ENCODE results near the gene TMPRSS11E.
"Not testable (repeated sequence)": the region's sequence is repeated elsewhere in the genome, so short reads cannot be mapped to it uniquely, and the experiment has no call there.

Gene TMPRSS11E

DNA sequence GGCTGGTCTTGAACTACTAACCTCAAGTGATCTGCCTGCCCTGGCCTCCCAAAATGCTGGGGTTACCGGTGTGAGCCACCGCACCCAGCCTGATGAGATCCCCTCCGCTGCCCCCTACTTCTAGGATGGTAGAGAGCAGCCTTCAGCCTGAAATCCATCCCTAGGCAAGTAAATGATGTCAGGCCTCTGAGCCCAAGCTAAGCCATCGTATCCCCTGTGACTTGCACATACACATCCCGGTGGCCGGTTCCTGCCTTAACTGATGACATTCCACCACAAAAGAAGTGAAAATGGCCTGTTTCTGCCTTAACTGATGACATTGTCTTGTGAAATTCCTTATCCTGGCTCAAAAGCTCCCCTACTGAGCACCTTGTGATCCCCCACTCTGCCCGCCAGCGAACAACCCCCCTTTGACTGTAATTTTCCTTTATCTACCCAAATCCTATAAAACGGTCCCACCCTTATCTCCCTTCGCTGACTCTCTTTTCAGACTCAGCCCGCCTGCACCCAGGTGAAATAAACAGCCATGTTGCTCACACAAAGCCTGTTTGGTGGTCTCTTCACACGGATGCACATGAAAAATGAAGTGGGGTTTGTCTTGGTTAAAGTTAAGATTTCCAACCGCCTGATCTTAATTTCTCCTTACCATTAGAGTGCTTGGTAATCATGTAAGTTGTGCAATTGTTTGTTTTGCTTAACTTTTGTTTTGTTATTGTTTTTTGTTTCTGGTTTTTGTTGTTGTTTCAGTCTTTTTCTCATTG is 41.4 kb upstream of the TMPRSS11E start:
- 68% methylated on average over 11 of the region's 13 CpGs for WGBS

DNA sequence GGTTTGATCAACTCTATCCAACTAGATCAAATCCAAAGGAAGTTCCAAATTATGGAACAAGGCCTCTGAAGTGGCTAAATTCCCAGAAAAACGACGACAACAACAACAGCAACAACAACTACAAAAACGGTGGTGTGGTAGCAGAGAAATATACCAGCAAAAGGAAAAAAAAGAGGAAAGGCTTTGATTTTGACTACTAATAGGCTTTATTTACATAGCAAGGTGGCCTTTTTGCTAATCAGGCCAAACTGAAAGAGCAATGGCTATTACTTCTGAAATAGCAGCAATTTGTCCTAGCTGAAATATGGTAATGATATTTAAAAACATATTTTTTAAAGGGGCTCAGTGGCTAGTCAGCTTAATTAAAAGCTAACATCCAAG is 40.8 kb upstream of the TMPRSS11E start:
- Histone ChIP-seq H3K36me3 (ENCODE audit: control insufficient read depth in 1 of 2, insufficient read depth in 2 of 2, low read depth in 1 of 2, low read length in 2 of 2) (no peaks in the 10 kb centered on the region), H3K23ac (ENCODE audit: low read length in 2 of 2) (no peak overlapping the region), H3K9me3 (ENCODE audit: control insufficient read depth, low read length) (no peaks in the 10 kb centered on the region), H4K8ac (ENCODE audit: low read length) (no peak overlapping the region), H3K79me1 (replicated peaks; ENCODE audit: low read length, poor library complexity, severe bottlenecking) (no peaks in the 10 kb centered on the region), H3K4me1 (ENCODE audit: control insufficient read depth, insufficient read depth, low read depth, low read length) (peaks cover 2% of the 10 kb centered on the region), H2AK5ac (ENCODE audit: low read length, severe bottlenecking) (no peak overlapping the region), H3K4me2 (ENCODE audit: low read length, poor library complexity, severe bottlenecking) (peak overlapping the region; percentile 16), H3K4ac (ENCODE audit: low read depth in 1 of 2, low read length in 2 of 2) (no peak overlapping the region), H2BK120ac (ENCODE audit: low read depth, low read length) (no peak overlapping the region), H2BK5ac (ENCODE audit: low read depth, low read length, poor library complexity, severe bottlenecking) (no peak overlapping the region), H3K4me3 (ENCODE audit: insufficient read depth in 1 of 2, low read depth in 1 of 2, low read length in 2 of 2) (no peak overlapping the region), H3K27me3 (ENCODE audit: control insufficient read depth in 1 of 2, insufficient read depth in 1 of 2, low read length in 2 of 2) (no peaks in the 10 kb centered on the region), H3K18ac (ENCODE audit: low read depth in 1 of 2, low read length in 2 of 2) (no peak overlapping the region), H2BK12ac (ENCODE audit: low read length in 2 of 2) (no peak overlapping the region), H3K27ac (ENCODE audit: low read length, poor library complexity, severe bottlenecking) (no peak overlapping the region), H4K91ac (ENCODE audit: low read length) (no peak overlapping the region), H2AFZ (ENCODE audit: low read depth, low read length) (no peak overlapping the region), H3K14ac (ENCODE audit: low read length in 2 of 2) (no peak overlapping the region), H2BK15ac (ENCODE audit: low read depth, poor library complexity, severe bottlenecking) (no peak overlapping the region), H3K9ac (ENCODE audit: low read length) (no peak overlapping the region)
- no peak for DNase-seq
- no CpG with 5 or more reads among the region's 3 CpGs for WGBS

More for the DNA sequence above, 41.4 kb upstream of the TMPRSS11E start:
- not testable (repeated sequence) for H3K27ac ChIP-seq (ENCODE audit: low read length, poor library complexity, severe bottlenecking); H4K8ac ChIP-seq (ENCODE audit: low read length); H2BK15ac ChIP-seq (ENCODE audit: low read depth, poor library complexity, severe bottlenecking); H4K91ac ChIP-seq (ENCODE audit: low read length); H3K36me3 ChIP-seq (ENCODE audit: control insufficient read depth in 1 of 2, insufficient read depth in 2 of 2, low read depth in 1 of 2, low read length in 2 of 2); H3K9me3 ChIP-seq (ENCODE audit: control insufficient read depth, low read length); H2BK12ac ChIP-seq (ENCODE audit: low read length in 2 of 2); H3K23ac ChIP-seq (ENCODE audit: low read length in 2 of 2); H3K4me3 ChIP-seq (ENCODE audit: insufficient read depth in 1 of 2, low read depth in 1 of 2, low read length in 2 of 2); H3K4ac ChIP-seq (ENCODE audit: low read depth in 1 of 2, low read length in 2 of 2); H2AK5ac ChIP-seq (ENCODE audit: low read length, severe bottlenecking); DNase-seq; H2BK5ac ChIP-seq (ENCODE audit: low read depth, low read length, poor library complexity, severe bottlenecking); H3K79me1 ChIP-seq (replicated peaks; ENCODE audit: low read length, poor library complexity, severe bottlenecking); H3K9ac ChIP-seq (ENCODE audit: low read length); H3K27me3 ChIP-seq (ENCODE audit: control insufficient read depth in 1 of 2, insufficient read depth in 1 of 2, low read length in 2 of 2); H3K14ac ChIP-seq (ENCODE audit: low read length in 2 of 2); H3K18ac ChIP-seq (ENCODE audit: low read depth in 1 of 2, low read length in 2 of 2); H2AFZ ChIP-seq (ENCODE audit: low read depth, low read length); H2BK120ac ChIP-seq (ENCODE audit: low read depth, low read length); H3K4me2 ChIP-seq (ENCODE audit: low read length, poor library complexity, severe bottlenecking); H3K4me1 ChIP-seq (ENCODE audit: control insufficient read depth, insufficient read depth, low read depth, low read length)

DNA sequence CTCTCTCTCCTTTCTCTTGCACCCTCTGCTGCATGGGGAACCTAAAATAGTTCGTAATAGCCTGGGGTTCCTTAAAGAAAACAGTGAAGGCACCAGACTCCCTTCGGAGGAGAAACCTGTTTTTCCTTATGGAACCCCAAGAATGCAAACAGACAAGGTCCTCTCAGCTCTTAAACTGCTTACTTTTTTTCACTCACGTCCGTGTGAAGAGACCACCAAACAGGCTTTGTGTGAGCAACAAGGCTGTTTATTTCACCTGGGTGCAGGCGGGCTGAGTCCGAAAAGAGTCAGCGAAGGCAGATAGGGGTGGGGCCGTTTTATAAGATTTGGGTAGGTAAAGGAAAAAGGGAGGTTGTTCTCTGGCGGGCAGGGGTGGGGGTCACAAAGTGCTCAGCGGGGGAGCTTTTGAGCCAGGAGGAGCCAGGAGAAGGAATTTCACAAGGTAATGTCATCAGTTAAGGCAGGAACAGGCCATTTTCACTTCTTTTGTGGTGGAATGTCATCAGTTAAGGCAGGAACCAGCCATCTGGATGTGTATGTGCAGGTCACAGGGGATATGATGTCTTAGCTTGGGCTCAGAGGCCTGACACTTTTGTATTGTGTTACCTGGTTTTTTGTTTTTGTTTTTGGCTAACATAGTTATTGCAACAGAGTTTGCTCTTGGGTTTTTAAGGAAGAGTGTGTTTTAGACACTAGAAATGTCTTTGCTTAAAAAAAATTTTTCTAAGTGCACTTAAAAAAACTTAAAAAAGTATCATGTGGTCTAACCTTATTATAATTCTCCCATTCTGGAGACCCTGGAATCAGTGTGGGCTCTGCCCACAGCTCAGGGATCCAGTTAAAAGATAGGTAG is 40.0 kb upstream of the TMPRSS11E start:
- 35% methylated on average over 10 of the region's 10 CpGs for WGBS
- not testable (repeated sequence) for H3K4me2 ChIP-seq (ENCODE audit: low read length, poor library complexity, severe bottlenecking)

DNA sequence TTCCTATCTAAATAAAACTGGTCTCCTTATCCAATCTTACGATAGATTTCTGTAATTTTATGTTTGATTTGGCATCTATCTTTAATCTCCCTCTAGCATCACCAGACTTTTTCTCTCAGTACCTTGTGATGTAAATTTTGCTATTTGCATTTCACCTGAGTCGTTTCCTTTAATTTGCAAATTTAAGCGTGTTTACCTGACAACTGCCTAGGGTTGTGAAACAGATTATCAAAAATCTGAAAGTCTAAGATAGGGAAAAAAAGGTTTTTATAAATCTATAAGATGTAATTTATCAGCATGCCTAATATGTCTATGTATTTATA is 39.4 kb upstream of the TMPRSS11E start:
- H3K79me1 ChIP-seq (replicated peaks; ENCODE audit: low read length, poor library complexity, severe bottlenecking), result no peaks in the 10 kb centered on the region
- no peak overlapping the region for H2AK5ac ChIP-seq (ENCODE audit: low read length, severe bottlenecking)
- H3K27ac ChIP-seq (ENCODE audit: low read length, poor library complexity, severe bottlenecking), result no peak overlapping the region
- no peak overlapping the region for H2BK15ac ChIP-seq (ENCODE audit: low read depth, poor library complexity, severe bottlenecking)
- no peak overlapping the region for H2BK5ac ChIP-seq (ENCODE audit: low read depth, low read length, poor library complexity, severe bottlenecking)
- no peak overlapping the region for H3K4me2 ChIP-seq (ENCODE audit: low read length, poor library complexity, severe bottlenecking)
- DNase-seq, result no peak
- no peak overlapping the region for H3K18ac ChIP-seq (ENCODE audit: low read depth in 1 of 2, low read length in 2 of 2)
- no peak overlapping the region for H2AFZ ChIP-seq (ENCODE audit: low read depth, low read length)
- H3K9ac ChIP-seq (ENCODE audit: low read length), result no peak overlapping the region
- whole genome bisulfite sequencing, result no CpG with 5 or more reads among the region's 3 CpGs
- no peaks in the 10 kb centered on the region for H3K27me3 ChIP-seq (ENCODE audit: control insufficient read depth in 1 of 2, insufficient read depth in 1 of 2, low read length in 2 of 2)
- H2BK120ac ChIP-seq (ENCODE audit: low read depth, low read length), result no peak overlapping the region
- no peak overlapping the region for H3K14ac ChIP-seq (ENCODE audit: low read length in 2 of 2)
- H3K36me3 ChIP-seq (ENCODE audit: control insufficient read depth in 1 of 2, insufficient read depth in 2 of 2, low read depth in 1 of 2, low read length in 2 of 2), result no peaks in the 10 kb centered on the region
- H3K4me3 ChIP-seq (ENCODE audit: insufficient read depth in 1 of 2, low read depth in 1 of 2, low read length in 2 of 2), result no peak overlapping the region
- H2BK12ac ChIP-seq (ENCODE audit: low read length in 2 of 2), result no peak overlapping the region
- H3K4me1 ChIP-seq (ENCODE audit: control insufficient read depth, insufficient read depth, low read depth, low read length), result peaks cover 2% of the 10 kb centered on the region
- H3K9me3 ChIP-seq (ENCODE audit: control insufficient read depth, low read length), result no peaks in the 10 kb centered on the region
- no peak overlapping the region for H4K8ac ChIP-seq (ENCODE audit: low read length)
- no peak overlapping the region for H3K4ac ChIP-seq (ENCODE audit: low read depth in 1 of 2, low read length in 2 of 2)
- H3K23ac ChIP-seq (ENCODE audit: low read length in 2 of 2), result no peak overlapping the region
- no peak overlapping the region for H4K91ac ChIP-seq (ENCODE audit: low read length)

More for the DNA sequence above, 40.0 kb upstream of the TMPRSS11E start:
- not testable (repeated sequence) for H3K4me1 ChIP-seq (ENCODE audit: control insufficient read depth, insufficient read depth, low read depth, low read length); H3K9ac ChIP-seq (ENCODE audit: low read length); H2BK12ac ChIP-seq (ENCODE audit: low read length in 2 of 2); H3K4ac ChIP-seq (ENCODE audit: low read depth in 1 of 2, low read length in 2 of 2); H3K27me3 ChIP-seq (ENCODE audit: control insufficient read depth in 1 of 2, insufficient read depth in 1 of 2, low read length in 2 of 2); H3K4me3 ChIP-seq (ENCODE audit: insufficient read depth in 1 of 2, low read depth in 1 of 2, low read length in 2 of 2); H2BK120ac ChIP-seq (ENCODE audit: low read depth, low read length); H3K14ac ChIP-seq (ENCODE audit: low read length in 2 of 2); H4K8ac ChIP-seq (ENCODE audit: low read length); H2BK15ac ChIP-seq (ENCODE audit: low read depth, poor library complexity, severe bottlenecking); H3K36me3 ChIP-seq (ENCODE audit: control insufficient read depth in 1 of 2, insufficient read depth in 2 of 2, low read depth in 1 of 2, low read length in 2 of 2); H3K27ac ChIP-seq (ENCODE audit: low read length, poor library complexity, severe bottlenecking); H3K23ac ChIP-seq (ENCODE audit: low read length in 2 of 2); H4K91ac ChIP-seq (ENCODE audit: low read length); H3K18ac ChIP-seq (ENCODE audit: low read depth in 1 of 2, low read length in 2 of 2); H3K79me1 ChIP-seq (replicated peaks; ENCODE audit: low read length, poor library complexity, severe bottlenecking); DNase-seq; H2AK5ac ChIP-seq (ENCODE audit: low read length, severe bottlenecking); H2BK5ac ChIP-seq (ENCODE audit: low read depth, low read length, poor library complexity, severe bottlenecking); H3K9me3 ChIP-seq (ENCODE audit: control insufficient read depth, low read length); H2AFZ ChIP-seq (ENCODE audit: low read depth, low read length)
